T-helper 22 cell (primary cell): Measurements from ENCODE around the gene TCTN2.

Experiments
- DNase-seq: peaks from one replicate; pipeline ENCODE4 v3.0.0-alpha.2; 2020; ENCODE audit warnings: low read depth

Gene TCTN2

DNA sequence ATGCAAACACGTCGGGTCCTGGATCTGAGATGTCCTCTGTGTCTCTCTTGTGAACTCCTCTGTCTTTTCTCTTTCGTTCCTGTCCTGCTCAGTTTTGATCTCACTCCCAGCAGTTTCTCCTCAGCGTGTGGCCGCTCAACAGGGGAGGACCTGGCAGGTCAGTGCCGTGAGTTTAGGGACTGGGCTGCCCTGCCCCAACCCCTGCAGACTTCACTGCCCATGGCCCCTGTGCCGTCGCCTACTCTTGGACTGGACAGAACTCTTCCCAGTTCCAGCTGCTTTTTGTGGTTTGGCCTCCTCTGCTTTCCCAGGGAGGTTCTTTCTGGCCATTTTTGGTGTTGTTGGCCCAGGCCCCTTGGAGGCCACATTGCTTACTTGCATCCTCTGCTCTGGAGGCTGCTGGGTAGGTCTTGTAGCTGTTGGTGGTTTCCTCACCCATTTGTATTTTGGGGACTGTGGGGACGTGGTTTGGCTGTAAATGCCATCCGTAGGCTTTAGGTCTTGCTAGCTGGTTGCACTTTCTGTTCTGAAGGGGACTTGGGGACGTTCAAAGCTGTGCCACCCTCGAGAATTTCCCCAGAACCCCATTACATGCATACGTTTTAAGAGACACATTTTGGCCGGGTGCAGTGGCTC, 71.1 kb downstream of the TCTN2 start:
- no peak for DNase-seq

DNA sequence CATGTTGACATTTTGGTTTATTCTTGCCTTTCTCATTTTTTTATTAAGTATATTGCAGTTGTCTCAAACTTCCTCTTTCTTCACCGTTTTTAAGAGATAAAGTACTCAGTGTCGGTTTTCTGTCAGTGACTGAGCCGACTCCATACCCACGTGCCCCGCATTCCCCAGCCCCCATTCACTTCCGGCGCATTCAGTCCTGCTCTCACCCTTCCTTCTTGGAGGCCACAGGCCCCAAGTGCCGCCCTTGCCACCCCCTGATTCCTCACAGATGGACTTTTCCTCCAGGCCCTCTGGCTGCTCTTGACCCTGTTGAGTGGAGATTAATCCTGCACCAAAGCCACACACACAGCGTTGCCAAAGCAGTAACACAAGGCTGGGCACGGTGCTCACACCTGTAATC, 72.1 kb downstream of the TCTN2 start:
- no peak for DNase-seq

DNA sequence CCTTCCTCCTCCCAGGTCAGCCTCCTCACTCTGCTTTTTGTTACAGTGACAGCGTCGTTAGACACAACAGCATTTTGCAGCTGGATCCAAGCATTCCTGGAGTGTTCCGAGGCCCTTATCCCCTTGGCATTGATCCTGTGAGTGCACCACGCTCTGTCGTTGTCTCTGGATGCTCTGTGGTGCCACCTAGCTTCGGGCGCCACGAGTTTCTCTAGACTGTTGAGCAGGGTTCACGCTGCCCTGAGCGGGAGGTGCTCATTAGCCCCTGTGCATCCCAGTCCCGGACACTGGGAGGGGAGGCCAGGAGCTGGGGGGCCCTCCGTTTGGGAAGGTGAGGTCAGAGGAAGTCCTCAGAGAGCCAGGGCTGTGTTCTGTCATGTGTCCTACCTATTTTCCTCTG, 73.9 kb downstream of the TCTN2 start:
- no peak for DNase-seq

DNA sequence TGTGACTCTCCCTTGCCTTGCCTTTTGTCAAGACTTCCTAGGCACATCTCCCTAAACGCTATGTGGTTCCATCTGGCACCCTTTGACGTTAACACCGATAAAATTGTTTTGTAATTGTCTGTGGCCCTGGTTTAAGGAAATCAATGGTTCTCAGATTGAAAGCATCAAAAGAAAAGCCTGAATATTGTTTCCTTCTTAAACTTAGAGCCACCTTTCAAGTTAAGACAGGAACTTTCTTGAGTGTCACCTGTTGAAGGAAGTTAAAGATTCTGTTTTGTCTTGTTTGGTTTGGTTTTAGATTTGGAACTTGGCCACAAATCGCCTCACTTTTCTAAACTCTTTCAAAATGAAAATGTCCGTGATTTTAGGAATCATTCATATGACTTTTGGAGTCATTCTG, 76.4 kb downstream of the TCTN2 start:
- DNase-seq: no peak

DNA sequence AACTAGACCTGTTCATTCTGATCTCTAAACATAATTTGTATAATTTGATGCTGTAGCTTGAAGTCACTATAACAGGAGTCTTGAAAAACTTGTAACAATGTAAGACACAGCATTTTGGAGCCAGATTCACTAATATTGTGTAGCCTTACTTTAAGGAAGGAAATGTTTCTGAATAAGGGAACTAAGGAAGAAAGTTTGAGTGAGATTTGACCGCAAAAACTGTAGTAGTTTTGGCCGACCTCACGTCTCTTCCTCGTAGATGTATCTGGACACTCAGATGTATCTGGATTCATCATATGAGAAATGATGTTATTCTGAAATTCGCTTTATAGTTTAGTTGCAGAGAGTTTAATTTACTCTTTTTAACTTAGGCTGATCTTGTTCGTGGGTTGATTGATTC, 77.2 kb downstream of the TCTN2 start:
- DNase-seq: no peak

GRCh38 chr12:123748661-123749060, 77.7 kb downstream of the TCTN2 start:
- no peak for DNase-seq

GRCh38 chr12:123749355-123749754, 78.4 kb downstream of the TCTN2 start:
- no peak for DNase-seq

DNA sequence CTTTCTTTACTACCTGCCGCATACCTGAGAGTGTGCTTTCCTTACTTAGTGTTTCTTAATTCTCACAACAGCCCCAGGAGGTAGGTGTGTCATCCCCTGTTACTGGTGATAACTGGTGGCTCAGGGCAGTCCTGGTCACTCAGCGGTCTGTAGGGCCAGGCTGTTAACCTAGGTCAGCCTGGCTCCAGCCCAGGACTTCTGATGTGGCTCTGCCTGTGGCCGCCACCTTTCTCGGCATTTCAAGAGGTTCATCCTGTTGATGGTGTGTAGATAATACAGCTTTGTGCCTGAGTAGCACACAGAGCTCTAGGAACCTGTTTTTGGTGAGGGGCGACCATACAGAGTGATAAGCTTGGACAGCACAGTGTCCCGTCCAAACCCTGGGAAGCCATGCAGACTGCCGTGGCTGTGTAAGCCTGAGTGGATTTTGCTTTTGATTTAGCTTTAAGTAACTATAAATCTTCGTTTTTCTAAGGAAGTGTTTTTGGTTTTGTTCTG, 79.3 kb downstream of the TCTN2 start:
- DNase-seq: no peak

DNA sequence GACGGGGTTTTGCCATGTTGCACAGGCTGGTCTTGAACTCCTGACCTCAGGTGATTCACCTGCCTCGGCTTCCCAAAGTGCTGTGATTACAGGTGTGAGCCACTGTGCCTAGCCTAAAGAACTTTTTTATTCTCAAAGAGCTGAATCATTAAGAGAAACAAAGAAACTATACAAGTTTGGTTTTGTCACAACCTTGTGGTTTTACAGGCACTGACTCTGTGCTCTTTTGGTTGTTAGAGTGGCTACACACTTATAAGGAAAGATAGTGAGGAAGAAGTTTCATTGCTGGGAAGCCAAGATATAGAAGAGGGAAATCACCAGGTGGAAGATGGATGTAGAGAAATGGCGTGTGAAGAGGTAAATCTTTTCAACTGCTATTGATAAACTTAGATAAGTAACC, 81.1 kb downstream of the TCTN2 start:
- no peak for DNase-seq

GRCh38 chr12:123754041-123754772, 83.3 kb downstream of the TCTN2 start:
- DNase-seq: no peak

DNA sequence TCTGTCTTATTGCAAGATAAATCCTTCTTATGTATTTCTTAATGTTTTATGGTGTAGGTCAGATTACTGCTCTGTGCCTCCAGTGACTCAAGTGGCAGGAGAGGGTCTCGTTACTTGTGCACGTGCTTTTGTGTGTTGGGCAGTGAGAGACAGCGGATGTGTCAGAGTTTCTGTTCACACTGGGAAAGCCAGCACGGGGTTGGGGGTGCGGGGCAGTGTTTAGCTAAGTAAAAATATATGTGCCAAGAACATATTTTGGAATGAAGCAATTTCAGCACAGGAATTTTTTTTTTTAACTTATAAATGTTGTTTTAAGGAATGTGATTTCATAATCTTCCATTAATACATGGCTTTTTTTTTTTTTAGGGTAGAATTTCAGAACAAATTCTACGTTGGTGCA, 86.6 kb downstream of the TCTN2 start:
- DNase-seq: no peak
